ENCODE results near the gene ABCA10. TPM values are rescaled to one million over a fixed set of nuclear protein-coding genes. Genes with fewer than 3 reads are reported as not detected.

The ABCA10 gene
- total and polyA plus RNA-seq, 2 experiments from 2014 or later, result not detected

DNA sequence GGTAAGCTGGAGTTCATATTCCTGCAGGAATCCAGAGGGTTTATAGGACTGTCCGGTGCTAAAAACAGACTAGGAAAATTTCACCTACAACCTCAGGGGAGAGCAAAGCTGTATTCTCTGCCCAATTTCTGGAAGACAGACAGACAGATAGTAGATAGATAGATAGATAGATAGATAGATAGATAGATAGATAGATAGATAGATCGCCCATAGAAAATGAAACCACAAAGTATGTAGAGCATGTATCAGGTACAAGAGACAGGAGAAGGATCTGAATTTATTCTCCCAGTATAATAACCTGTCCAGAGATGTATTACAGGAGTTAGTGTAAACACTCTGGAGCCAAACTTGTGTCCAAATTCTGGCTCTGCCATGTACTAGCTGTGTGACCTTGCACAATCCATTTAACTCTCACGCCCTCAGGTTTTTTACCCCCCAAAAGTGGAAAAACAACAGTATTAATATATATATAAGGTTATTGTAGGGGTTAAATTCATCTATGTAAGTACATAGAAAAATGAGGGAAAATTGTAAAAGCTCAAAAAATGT is 84.9 kb downstream of the ABCA10 start:
- H3F3A ChIP-seq (replicated peaks; ENCODE audit: low read depth), result no peaks in the 10 kb centered on the region
- no peaks in the 10 kb centered on the region for H3K36me3 ChIP-seq (ENCODE audit: insufficient read depth)
- H3K36me3 Mint-ChIP-seq (ENCODE audit: low read depth), result no peaks in the 10 kb centered on the region
- H3K4me1 Mint-ChIP-seq, result peaks cover 5% of the 10 kb centered on the region; the same call in 2 of the 3 replicates
- H3K27me3 ChIP-seq (ENCODE audit: insufficient read depth), result no peaks in the 10 kb centered on the region
- no peaks in the 10 kb centered on the region for H3K9me3 Mint-ChIP-seq
- no peak overlapping the region for H3K4me2 ChIP-seq
- H3K4me3 Mint-ChIP-seq, result no peak overlapping the region
- no peak for TF ChIP-seq EZH2 (IDR thresholded peaks at IDR 0.05; ENCODE audit: low read depth, unreplicated experiment)
- DNase-seq (ENCODE audit: low spot score) (no peak), ATAC-seq (no peak)
- no peaks in the 10 kb centered on the region for H3K79me2 ChIP-seq (replicated peaks; ENCODE audit: insufficient read depth)
- no peak overlapping the region for H3K4me3 ChIP-seq
- H3K4me1 ChIP-seq (ENCODE audit: insufficient read depth), result no peaks in the 10 kb centered on the region
- no peak overlapping the region for H3K27ac ChIP-seq (ENCODE audit: low read depth)
- no peaks in the 10 kb centered on the region for H3K9me2 ChIP-seq (ENCODE audit: insufficient read depth)
- H4K20me1 ChIP-seq (replicated peaks; ENCODE audit: insufficient read depth), result no peaks in the 10 kb centered on the region
- H3K27me3 Mint-ChIP-seq (ENCODE audit: insufficient read depth, low read depth, poor library complexity), result no peaks in the 10 kb centered on the region
- H2AFZ ChIP-seq, result no peak overlapping the region
- no peak overlapping the region for H3K27ac Mint-ChIP-seq

DNA sequence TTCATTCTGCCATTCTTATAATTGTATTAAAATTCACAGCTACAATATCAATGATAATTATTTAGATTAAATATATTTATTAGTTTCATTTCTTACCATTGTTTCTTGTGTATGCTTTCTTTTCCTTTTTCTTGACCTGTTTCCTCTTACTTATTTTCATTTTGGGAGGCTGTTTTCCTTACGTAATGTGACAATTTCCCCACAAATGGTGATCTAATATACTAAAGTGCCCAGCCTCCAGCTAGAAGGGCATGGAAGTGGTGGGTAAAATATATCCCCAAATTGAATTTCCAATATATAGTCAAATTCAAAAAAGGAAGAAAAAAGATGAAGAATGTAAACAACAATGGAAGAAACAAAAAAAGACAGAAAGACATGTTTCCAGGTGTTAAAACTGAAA is 85.5 kb downstream of the ABCA10 start:
- H3K36me3 Mint-ChIP-seq (ENCODE audit: low read depth), result no peaks in the 10 kb centered on the region
- no peaks in the 10 kb centered on the region for H3K4me1 ChIP-seq (ENCODE audit: insufficient read depth)
- no peak overlapping the region for H3K4me3 ChIP-seq
- no peaks in the 10 kb centered on the region for H3K27me3 Mint-ChIP-seq (ENCODE audit: insufficient read depth, low read depth, poor library complexity)
- H3K4me2 ChIP-seq, result no peak overlapping the region
- no peaks in the 10 kb centered on the region for H3K36me3 ChIP-seq (ENCODE audit: insufficient read depth)
- DNase-seq (ENCODE audit: low spot score) (no peak), ATAC-seq (no peak)
- peaks cover under 1% of the 10 kb centered on the region; the same call in 1 of the 2 replicates for H3K9me2 ChIP-seq (ENCODE audit: insufficient read depth)
- H3F3A ChIP-seq (replicated peaks; ENCODE audit: low read depth), result no peaks in the 10 kb centered on the region
- no peak overlapping the region for H3K27ac ChIP-seq (ENCODE audit: low read depth)
- no peaks in the 10 kb centered on the region for H4K20me1 ChIP-seq (replicated peaks; ENCODE audit: insufficient read depth)
- no peaks in the 10 kb centered on the region for H3K27me3 ChIP-seq (ENCODE audit: insufficient read depth)
- H3K4me1 Mint-ChIP-seq, result peaks cover 5% of the 10 kb centered on the region; the same call in 2 of the 3 replicates
- H3K9me3 Mint-ChIP-seq, result no peaks in the 10 kb centered on the region
- no peak overlapping the region for H3K27ac Mint-ChIP-seq
- no peaks in the 10 kb centered on the region for H3K79me2 ChIP-seq (replicated peaks; ENCODE audit: insufficient read depth)
- H3K4me3 Mint-ChIP-seq, result no peak overlapping the region
- H2AFZ ChIP-seq, result no peak overlapping the region
- TF ChIP-seq, protein P1, sequence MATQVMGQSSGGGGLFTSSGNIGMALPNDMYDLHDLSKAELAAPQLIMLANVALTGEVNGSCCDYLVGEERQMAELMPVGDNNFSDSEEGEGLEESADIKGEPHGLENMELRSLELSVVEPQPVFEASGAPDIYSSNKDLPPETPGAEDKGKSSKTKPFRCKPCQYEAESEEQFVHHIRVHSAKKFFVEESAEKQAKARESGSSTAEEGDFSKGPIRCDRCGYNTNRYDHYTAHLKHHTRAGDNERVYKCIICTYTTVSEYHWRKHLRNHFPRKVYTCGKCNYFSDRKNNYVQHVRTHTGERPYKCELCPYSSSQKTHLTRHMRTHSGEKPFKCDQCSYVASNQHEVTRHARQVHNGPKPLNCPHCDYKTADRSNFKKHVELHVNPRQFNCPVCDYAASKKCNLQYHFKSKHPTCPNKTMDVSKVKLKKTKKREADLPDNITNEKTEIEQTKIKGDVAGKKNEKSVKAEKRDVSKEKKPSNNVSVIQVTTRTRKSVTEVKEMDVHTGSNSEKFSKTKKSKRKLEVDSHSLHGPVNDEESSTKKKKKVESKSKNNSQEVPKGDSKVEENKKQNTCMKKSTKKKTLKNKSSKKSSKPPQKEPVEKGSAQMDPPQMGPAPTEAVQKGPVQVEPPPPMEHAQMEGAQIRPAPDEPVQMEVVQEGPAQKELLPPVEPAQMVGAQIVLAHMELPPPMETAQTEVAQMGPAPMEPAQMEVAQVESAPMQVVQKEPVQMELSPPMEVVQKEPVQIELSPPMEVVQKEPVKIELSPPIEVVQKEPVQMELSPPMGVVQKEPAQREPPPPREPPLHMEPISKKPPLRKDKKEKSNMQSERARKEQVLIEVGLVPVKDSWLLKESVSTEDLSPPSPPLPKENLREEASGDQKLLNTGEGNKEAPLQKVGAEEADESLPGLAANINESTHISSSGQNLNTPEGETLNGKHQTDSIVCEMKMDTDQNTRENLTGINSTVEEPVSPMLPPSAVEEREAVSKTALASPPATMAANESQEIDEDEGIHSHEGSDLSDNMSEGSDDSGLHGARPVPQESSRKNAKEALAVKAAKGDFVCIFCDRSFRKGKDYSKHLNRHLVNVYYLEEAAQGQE (IDR thresholded peaks at IDR 0.05; ENCODE audit: unreplicated experiment), result no peak
- TF ChIP-seq, protein P2, sequence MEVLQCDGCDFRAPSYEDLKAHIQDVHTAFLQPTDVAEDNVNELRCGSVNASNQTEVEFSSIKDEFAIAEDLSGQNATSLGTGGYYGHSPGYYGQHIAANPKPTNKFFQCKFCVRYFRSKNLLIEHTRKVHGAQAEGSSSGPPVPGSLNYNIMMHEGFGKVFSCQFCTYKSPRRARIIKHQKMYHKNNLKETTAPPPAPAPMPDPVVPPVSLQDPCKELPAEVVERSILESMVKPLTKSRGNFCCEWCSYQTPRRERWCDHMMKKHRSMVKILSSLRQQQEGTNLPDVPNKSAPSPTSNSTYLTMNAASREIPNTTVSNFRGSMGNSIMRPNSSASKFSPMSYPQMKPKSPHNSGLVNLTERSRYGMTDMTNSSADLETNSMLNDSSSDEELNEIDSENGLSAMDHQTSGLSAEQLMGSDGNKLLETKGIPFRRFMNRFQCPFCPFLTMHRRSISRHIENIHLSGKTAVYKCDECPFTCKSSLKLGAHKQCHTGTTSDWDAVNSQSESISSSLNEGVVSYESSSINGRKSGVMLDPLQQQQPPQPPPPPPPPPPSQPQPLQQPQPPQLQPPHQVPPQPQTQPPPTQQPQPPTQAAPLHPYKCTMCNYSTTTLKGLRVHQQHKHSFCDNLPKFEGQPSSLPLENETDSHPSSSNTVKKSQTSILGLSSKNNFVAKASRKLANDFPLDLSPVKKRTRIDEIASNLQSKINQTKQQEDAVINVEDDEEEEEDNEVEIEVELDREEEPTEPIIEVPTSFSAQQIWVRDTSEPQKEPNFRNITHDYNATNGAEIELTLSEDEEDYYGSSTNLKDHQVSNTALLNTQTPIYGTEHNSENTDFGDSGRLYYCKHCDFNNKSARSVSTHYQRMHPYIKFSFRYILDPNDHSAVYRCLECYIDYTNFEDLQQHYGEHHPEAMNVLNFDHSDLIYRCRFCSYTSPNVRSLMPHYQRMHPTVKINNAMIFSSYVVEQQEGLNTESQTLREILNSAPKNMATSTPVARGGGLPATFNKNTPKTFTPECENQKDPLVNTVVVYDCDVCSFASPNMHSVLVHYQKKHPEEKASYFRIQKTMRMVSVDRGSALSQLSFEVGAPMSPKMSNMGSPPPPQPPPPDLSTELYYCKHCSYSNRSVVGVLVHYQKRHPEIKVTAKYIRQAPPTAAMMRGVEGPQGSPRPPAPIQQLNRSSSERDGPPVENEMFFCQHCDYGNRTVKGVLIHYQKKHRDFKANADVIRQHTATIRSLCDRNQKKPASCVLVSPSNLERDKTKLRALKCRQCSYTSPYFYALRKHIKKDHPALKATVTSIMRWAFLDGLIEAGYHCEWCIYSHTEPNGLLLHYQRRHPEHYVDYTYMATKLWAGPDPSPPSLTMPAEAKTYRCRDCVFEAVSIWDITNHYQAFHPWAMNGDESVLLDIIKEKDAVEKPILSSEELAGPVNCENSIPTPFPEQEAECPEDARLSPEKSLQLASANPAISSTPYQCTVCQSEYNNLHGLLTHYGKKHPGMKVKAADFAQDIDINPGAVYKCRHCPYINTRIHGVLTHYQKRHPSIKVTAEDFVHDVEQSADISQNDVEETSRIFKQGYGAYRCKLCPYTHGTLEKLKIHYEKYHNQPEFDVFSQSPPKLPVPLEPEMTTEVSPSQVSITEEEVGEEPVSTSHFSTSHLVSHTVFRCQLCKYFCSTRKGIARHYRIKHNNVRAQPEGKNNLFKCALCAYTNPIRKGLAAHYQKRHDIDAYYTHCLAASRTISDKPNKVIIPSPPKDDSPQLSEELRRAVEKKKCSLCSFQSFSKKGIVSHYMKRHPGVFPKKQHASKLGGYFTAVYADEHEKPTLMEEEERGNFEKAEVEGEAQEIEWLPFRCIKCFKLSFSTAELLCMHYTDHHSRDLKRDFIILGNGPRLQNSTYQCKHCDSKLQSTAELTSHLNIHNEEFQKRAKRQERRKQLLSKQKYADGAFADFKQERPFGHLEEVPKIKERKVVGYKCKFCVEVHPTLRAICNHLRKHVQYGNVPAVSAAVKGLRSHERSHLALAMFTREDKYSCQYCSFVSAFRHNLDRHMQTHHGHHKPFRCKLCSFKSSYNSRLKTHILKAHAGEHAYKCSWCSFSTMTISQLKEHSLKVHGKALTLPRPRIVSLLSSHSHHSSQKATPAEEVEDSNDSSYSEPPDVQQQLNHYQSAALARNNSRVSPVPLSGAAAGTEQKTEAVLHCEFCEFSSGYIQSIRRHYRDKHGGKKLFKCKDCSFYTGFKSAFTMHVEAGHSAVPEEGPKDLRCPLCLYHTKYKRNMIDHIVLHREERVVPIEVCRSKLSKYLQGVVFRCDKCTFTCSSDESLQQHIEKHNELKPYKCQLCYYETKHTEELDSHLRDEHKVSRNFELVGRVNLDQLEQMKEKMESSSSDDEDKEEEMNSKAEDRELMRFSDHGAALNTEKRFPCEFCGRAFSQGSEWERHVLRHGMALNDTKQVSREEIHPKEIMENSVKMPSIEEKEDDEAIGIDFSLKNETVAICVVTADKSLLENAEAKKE (CRISPR knock-in tag; IDR thresholded peaks at IDR 0.05), result no peak
- no peak for TF ChIP-seq POLR2AphosphoS5 (IDR thresholded peaks at IDR 0.05; ENCODE audit: low read depth)
- TF ChIP-seq JUNB (IDR thresholded peaks at IDR 0.05; ENCODE audit: unreplicated experiment), result no peak
- TF ChIP-seq ZNF114 (CRISPR knock-in tag; IDR thresholded peaks at IDR 0.05), result no peak
- TF ChIP-seq EZH2 (IDR thresholded peaks at IDR 0.05; ENCODE audit: low read depth, unreplicated experiment), result no peak
- no peak for TF ChIP-seq ZNF331 (CRISPR knock-in tag; IDR thresholded peaks at IDR 0.05; ENCODE audit: low read depth)
- TF ChIP-seq NANOG (IDR thresholded peaks at IDR 0.05; ENCODE audit: borderline replicate concordance), result no peak
- no peak for TF ChIP-seq CREB1 (CRISPR knock-in tag; IDR thresholded peaks at IDR 0.05; ENCODE audit: low read depth)
- TF ChIP-seq EZH2phosphoT487 (IDR thresholded peaks at IDR 0.05; ENCODE audit: unreplicated experiment), result no peak
- TF ChIP-seq, protein P3, sequence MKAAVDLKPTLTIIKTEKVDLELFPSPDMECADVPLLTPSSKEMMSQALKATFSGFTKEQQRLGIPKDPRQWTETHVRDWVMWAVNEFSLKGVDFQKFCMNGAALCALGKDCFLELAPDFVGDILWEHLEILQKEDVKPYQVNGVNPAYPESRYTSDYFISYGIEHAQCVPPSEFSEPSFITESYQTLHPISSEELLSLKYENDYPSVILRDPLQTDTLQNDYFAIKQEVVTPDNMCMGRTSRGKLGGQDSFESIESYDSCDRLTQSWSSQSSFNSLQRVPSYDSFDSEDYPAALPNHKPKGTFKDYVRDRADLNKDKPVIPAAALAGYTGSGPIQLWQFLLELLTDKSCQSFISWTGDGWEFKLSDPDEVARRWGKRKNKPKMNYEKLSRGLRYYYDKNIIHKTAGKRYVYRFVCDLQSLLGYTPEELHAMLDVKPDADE (IDR thresholded peaks at IDR 0.05), result no peak
- no peak for TF ChIP-seq STAT1 (IDR thresholded peaks at IDR 0.05; ENCODE audit: unreplicated experiment)
